SK-N-MC (cell line): ENCODE results near the gene CRYBG2.
"Not testable (repeated sequence)": the region's sequence is repeated elsewhere in the genome, so short reads cannot be mapped to it uniquely, and the experiment has no call there.

Experiments used
- EZH2 ChIP-seq: fragments of 200-600 bp; sonication (generic); IDR thresholded peaks from one replicate; pipeline ENCODE4 v1.6.1; 2017; ENCODE audit warnings: antibody characterized with exemption
- POLR2AphosphoS5 ChIP-seq: IDR thresholded peaks from 2 replicates; pipeline ENCODE4 v1.6.1; 2012; ENCODE audit warnings: mild to moderate bottlenecking, low read depth, low read length, borderline replicate concordance

GRCh38 chr1:26329380-26329779, 24.6 kb downstream of the CRYBG2 start:
- not testable (repeated sequence) for TF ChIP-seq EZH2, POLR2AphosphoS5
